PC-3 (cell line): ENCODE measurements around the gene MAST4. TPM values are rescaled to one million over a fixed set of nuclear protein-coding genes. Genes with fewer than 3 reads are reported as not detected.

Experiments used
- ATAC-seq: fragments of 200-7000 bp; cut with Tn5 transposase; 2 replicates; pipeline ENCODE4 v1.9.1; 2020; ENCODE audit warnings: mild to moderate bottlenecking, moderate library complexity
- BruUV-seq: library from RNA; stranded (reverse); fragments of 400-500 nt; replicated peaks from 2 replicates; lab custom pipeline; 2021; lab: Mats Ljungman, UMichigan
- CTCF ChIA-PET: fragments of 300-600 bp; sonication (Branson Sonifier 250); formaldehyde crosslinking; loops from one replicate; lab custom pipeline; 2022; ENCODE audit warnings: antibody characterized with exemption; lab: Charles Lee
- POLR2A ChIA-PET: fragments of 300-600 bp; sonication (Branson Sonifier 250); formaldehyde crosslinking; loops from one replicate; lab custom pipeline; 2022; ENCODE audit warnings: antibody characterized with exemption; ENCODE audit not compliant: unreplicated experiment; lab: Charles Lee
- DNase-seq: peaks from one replicate; pipeline ENCODE4 v3.0.0-alpha.2; 2015
- H2AFZ ChIP-seq: fragments of 300-600 bp; sonication (generic); 2 replicates; pipeline ENCODE4 v1.6.0; 2016; ENCODE audit warnings: antibody characterized with exemption, low read length
- H3F3A ChIP-seq: fragments of 300-600 bp; sonication (generic); one replicate; pipeline ENCODE4 v1.6.0; 2017; ENCODE audit warnings: antibody characterized with exemption, low read length, control low read depth, mild to moderate bottlenecking; ENCODE audit not compliant: unreplicated experiment
- H3K27ac ChIP-seq: fragments of 300-600 bp; sonication (generic); 2 replicates; pipeline ENCODE4 v1.5.1; 2016; ENCODE audit warnings: mild to moderate bottlenecking, low read length
- H3K27me3 ChIP-seq: fragments of 300-600 bp; sonication (generic); 2 replicates; pipeline ENCODE4 v1.6.1; 2016; ENCODE audit warnings: low read length, mixed read lengths
- H3K36me3 ChIP-seq: fragments of 300-600 bp; sonication (generic); 2 replicates; pipeline ENCODE4 v1.6.1; 2016; ENCODE audit warnings: low read depth, mixed run types, low read length, mixed read lengths
- H3K4me1 ChIP-seq: fragments of 300-600 bp; sonication (generic); 2 replicates; pipeline ENCODE4 v1.5.1; 2016; ENCODE audit warnings: low read length; ENCODE audit not compliant: insufficient read depth
- H3K4me2 ChIP-seq: fragments of 300-600 bp; sonication (generic); 2 replicates; pipeline ENCODE4 v1.6.0; 2016; ENCODE audit warnings: low read length
- H3K4me3 ChIP-seq: fragments of 300-600 bp; sonication (generic); 2 replicates; pipeline ENCODE4 v1.5.1; 2016; ENCODE audit warnings: mild to moderate bottlenecking, low read length, mixed read lengths
- H3K79me2 ChIP-seq: fragments of 300-600 bp; sonication (generic); 2 replicates; pipeline ENCODE4 v1.6.1; 2017; ENCODE audit warnings: low read length, mixed read lengths
- H3K9ac ChIP-seq: fragments of 300-600 bp; sonication (generic); 2 replicates; pipeline ENCODE4 v1.6.0; 2016; ENCODE audit warnings: mild to moderate bottlenecking, low read length
- H3K9me2 ChIP-seq: fragments of 300-600 bp; sonication (generic); replicated peaks from 2 replicates; pipeline ENCODE4 v1.6.1; 2016; ENCODE audit warnings: mixed run types, low read length, mixed read lengths
- H3K9me3 ChIP-seq: fragments of 300-600 bp; sonication (generic); 2 replicates; pipeline ENCODE4 v1.6.1; 2016; ENCODE audit warnings: low read length, mixed read lengths
- H4K20me1 ChIP-seq: fragments of 300-600 bp; sonication (generic); 2 replicates; pipeline ENCODE4 v1.6.1; 2016; ENCODE audit warnings: low read length, mixed read lengths
- CTCF ChIP-seq: fragments of 300-600 bp; sonication (generic); conservative IDR thresholded peaks from 2 replicates; pipeline ENCODE4 v1.5.1; 2017; ENCODE audit warnings: antibody characterized with exemption, low read depth, mild to moderate bottlenecking, low read length
- EZH2 ChIP-seq: fragments of 300-600 bp; sonication (generic); IDR thresholded peaks from one replicate; pipeline ENCODE4 v1.6.1; 2017; ENCODE audit warnings: antibody characterized with exemption, mild to moderate bottlenecking, low read length; ENCODE audit not compliant: unreplicated experiment
- EZH2phosphoT487 ChIP-seq: fragments of 300-600 bp; sonication (generic); IDR thresholded peaks from 2 replicates; pipeline ENCODE4 v1.6.1; 2018; ENCODE audit warnings: mild to moderate bottlenecking, antibody characterized with exemption, low read length, borderline replicate concordance
- intact Hi-C: fragments of 100-400 bp; cut with micrococcal nuclease; formaldehyde crosslinking; loops from 2 replicates; pipeline ENCODE4 v1.9.0; 2023
- total RNA-seq: library from RNA; depleted of rRNA; stranded (reverse); fragments of >200 nt; gene quantifications from 2 replicates; pipeline ENCODE4 v1.2.3, GENCODE V29; 2014

MAST4 gene
- total RNA-seq, 1 experiment from 2014 or later = 7.9 TPM

- Histone ChIP-seq H3K9me2 (no peaks in the 10 kb centered on the region), H3K36me3 (peaks cover 4% of the 10 kb centered on the region; the same call in 1 of the 2 replicates), H3K79me2 (no peaks in the 10 kb centered on the region), H3K9ac (no peak overlapping the region), H3K27ac (no peak overlapping the region), H3K4me3 (no peak overlapping the region), H3K4me2 (no peak overlapping the region), H3K9me3 (no peaks in the 10 kb centered on the region), H3K4me1 (peaks cover 12% of the 10 kb centered on the region; the same call in 1 of the 2 replicates), H3F3A (no peaks in the 10 kb centered on the region), H4K20me1 (no peaks in the 10 kb centered on the region), H2AFZ (no peak overlapping the region), H3K27me3 (no peaks in the 10 kb centered on the region)
- ATAC-seq = no peak
- BruUV-seq = no TSS peak
- POLR2A ChIA-PET = no interaction called here
- DNase-seq = no peak
- CTCF ChIA-PET = interaction anchor here (0.6 kb wide), 1 partner anchor 224 kb away, joined by 4 read pairs; no protein-coding TSS in a partner anchor
- no peak for TF ChIP-seq EZH2phosphoT487
- no peak for TF ChIP-seq EZH2
- no peak for TF ChIP-seq CTCF
- intact Hi-C loops = no loop called here
These were observed 467.6 kb downstream of the MAST4 start for GRCh38 chr5:67063791-67064190.

GRCh38 chr5:67065237-67065636 lies 469.0 kb downstream of the MAST4 start:
- H3K36me3 ChIP-seq = peaks cover 4% of the 10 kb centered on the region; the same call in 1 of the 2 replicates
- DNase-seq (no peak), ATAC-seq (no peak)
- no peak overlapping the region for H2AFZ ChIP-seq
- no peaks in the 10 kb centered on the region for H3K79me2 ChIP-seq
- H4K20me1 ChIP-seq = no peaks in the 10 kb centered on the region
- H3K9me3 ChIP-seq = no peaks in the 10 kb centered on the region
- H3K27ac ChIP-seq = no peak overlapping the region
- H3K4me2 ChIP-seq = no peak overlapping the region
- no peak overlapping the region for H3K4me3 ChIP-seq
- H3K9me2 ChIP-seq = no peaks in the 10 kb centered on the region
- ChIA-PET POLR2A (no interaction called here), CTCF (no interaction called here)
- intact Hi-C loops = no loop called here
- H3K4me1 ChIP-seq = no peaks in the 10 kb centered on the region
- H3F3A ChIP-seq = no peaks in the 10 kb centered on the region
- H3K9ac ChIP-seq = no peak overlapping the region
- no TSS peak for BruUV-seq
- no peak for TF ChIP-seq EZH2
- TF ChIP-seq EZH2phosphoT487 = no peak
- no peak for TF ChIP-seq CTCF
- H3K27me3 ChIP-seq = no peaks in the 10 kb centered on the region

- POLR2A ChIA-PET = no interaction called here
- H3K9me3 ChIP-seq = no peaks in the 10 kb centered on the region
- H3K4me2 ChIP-seq = no peak overlapping the region
- no TSS peak for BruUV-seq
- no peak overlapping the region for H2AFZ ChIP-seq
- H3K27me3 ChIP-seq = no peaks in the 10 kb centered on the region
- intact Hi-C loops = no loop called here
- no peak overlapping the region for H3K4me3 ChIP-seq
- no peaks in the 10 kb centered on the region for H3K4me1 ChIP-seq
- peaks cover 4% of the 10 kb centered on the region; the same call in 1 of the 2 replicates for H3K36me3 ChIP-seq
- H3K9ac ChIP-seq = no peak overlapping the region
- no peaks in the 10 kb centered on the region for H3K9me2 ChIP-seq
- H3K79me2 ChIP-seq = no peaks in the 10 kb centered on the region
- DNase-seq (no peak), ATAC-seq (no peak)
- no peaks in the 10 kb centered on the region for H4K20me1 ChIP-seq
- H3F3A ChIP-seq = no peaks in the 10 kb centered on the region
- H3K27ac ChIP-seq = no peak overlapping the region
- CTCF ChIA-PET = no interaction called here
- TF ChIP-seq CTCF = no peak
- TF ChIP-seq EZH2 = no peak
These were observed 469.5 kb downstream of the MAST4 start for GRCh38 chr5:67065696-67066095.
